COLO668 (cell line): ENCODE data around the gene MRPS34.

ENCODE experiments used
- DNase-seq: peaks from one replicate; lab custom pipeline; 2025; ENCODE audit not compliant: unreplicated experiment; lab: John Stamatoyannopoulos, UW

Gene MRPS34

GRCh38 chr16:1731603-1732002, 41.3 kb downstream of the MRPS34 start:
- DNase-seq: no peak

- no peak for DNase-seq
Observed at GRCh38 chr16:1731073-1731472, 41.9 kb downstream of the MRPS34 start.

GRCh38 chr16:1729445-1729844, 43.5 kb downstream of the MRPS34 start:
- no peak for DNase-seq

GRCh38 chr16:1729026-1729425, 43.9 kb downstream of the MRPS34 start:
- no peak for DNase-seq

- DNase-seq: no peak
Observed at GRCh38 chr16:1727651-1728624, 45.0 kb downstream of the MRPS34 start.

GRCh38 chr16:1726661-1727502, 46.1 kb downstream of the MRPS34 start:
- DNase-seq: no peak

DNA sequence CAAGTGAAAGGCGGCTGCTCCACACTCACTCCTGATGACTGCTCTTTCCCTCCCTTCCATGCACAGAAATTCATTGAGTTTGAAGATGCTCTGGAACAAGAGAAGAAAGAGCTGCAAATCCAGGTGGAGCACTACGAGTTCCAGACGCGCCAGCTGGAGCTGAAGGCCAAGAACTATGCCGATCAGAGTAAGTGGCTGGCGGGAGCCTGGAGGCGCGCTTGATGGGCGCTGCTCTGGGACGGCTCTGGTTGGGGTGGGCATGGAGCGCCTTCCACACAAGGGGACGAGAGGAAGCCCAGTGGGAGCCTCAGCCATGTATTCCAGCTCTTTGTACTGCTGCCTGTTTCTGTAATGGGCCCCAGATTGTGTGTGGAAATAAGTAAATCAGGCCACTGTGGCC, 48.4 kb downstream of the MRPS34 start:
- no peak for DNase-seq

GRCh38 chr16:1723450-1724147, 49.3 kb downstream of the MRPS34 start:
- DNase-seq: peak; percentile 40
